HepG2 (cell line): ENCODE results near the gene HDGF. TPM values are rescaled to one million over a fixed set of nuclear protein-coding genes. Genes with fewer than 3 reads are reported as not detected.
A peak's percentile ranks its signal among the peaks of the same experiment; 100 is the strongest.

Experiments used
- AGO2 ChIP-seq: fragments of 200-400 bp; formaldehyde crosslinking; optimal IDR thresholded peaks from 2 replicates; pipeline ENCODE3; 2017; ENCODE audit warnings: mild to moderate bottlenecking, low read depth, low read length, moderate library complexity
- ARNT ChIP-seq: fragments of 450-650 bp; IDR thresholded peaks from 2 replicates; pipeline ENCODE4 v1.6.1; 2017
- GATAD1 ChIP-seq: IDR thresholded peaks from 2 replicates; pipeline ENCODE4 v1.6.1; 2016; ENCODE audit warnings: missing genetic modification reagents, missing compliant biosample characterization
- HMG20A ChIP-seq: IDR thresholded peaks from 2 replicates; pipeline ENCODE4 v1.6.1; 2016; ENCODE audit warnings: borderline replicate concordance
- HMGXB4 ChIP-seq, 2 experiments: sonication (generic) in 1 of 2; formaldehyde crosslinking in 1 of 2; IDR thresholded peaks; 2 replicates each; pipeline versions ENCODE4 v1.4.0 to v1.6.1; 2018 to 2020; ENCODE audit warnings: missing genetic modification reagents in 2 of 2, borderline replicate concordance in 1 of 2, low read depth in 1 of 2, mild to moderate bottlenecking in 1 of 2, missing biosample characterization in 1 of 2
- PCBP2 ChIP-seq: fragments of 200-400 bp; formaldehyde crosslinking; optimal IDR thresholded peaks from 2 replicates; pipeline ENCODE3; 2018; ENCODE audit warnings: low read length, low read depth; ENCODE audit not compliant: poor library complexity, severe bottlenecking
- PHF5A ChIP-seq: IDR thresholded peaks from one replicate; pipeline ENCODE4 v1.6.1; 2018; ENCODE audit warnings: low read depth, missing genetic modification reagents; ENCODE audit not compliant: unreplicated experiment
- PRPF4 ChIP-seq: fragments of 200-400 bp; formaldehyde crosslinking; IDR thresholded peaks from 2 replicates; pipeline ENCODE4 v1.6.1; 2016; ENCODE audit warnings: low read length, low read depth; ENCODE audit not compliant: poor library complexity, severe bottlenecking
- ZNF263 ChIP-seq: sonication (generic); formaldehyde crosslinking; IDR thresholded peaks from 2 replicates; pipeline ENCODE4 v1.4.0; 2020; ENCODE audit warnings: missing genetic modification reagents
- ZNF441 ChIP-seq: sonication (generic); formaldehyde crosslinking; IDR thresholded peaks from 2 replicates; pipeline ENCODE4 v1.7.0; 2021; ENCODE audit warnings: missing genetic modification reagents, borderline replicate concordance
- ZNF563 ChIP-seq: sonication (generic); formaldehyde crosslinking; IDR thresholded peaks from 2 replicates; pipeline ENCODE4 v1.8.0; 2022; ENCODE audit warnings: mild to moderate bottlenecking, moderate library complexity, missing genetic modification reagents
- ZNF609 ChIP-seq: sonication (generic); formaldehyde crosslinking; IDR thresholded peaks from 2 replicates; pipeline ENCODE4 v1.4.0; 2020; ENCODE audit warnings: mild to moderate bottlenecking, missing genetic modification reagents, borderline replicate concordance
- ZNF839 ChIP-seq: sonication (generic); formaldehyde crosslinking; IDR thresholded peaks from 2 replicates; pipeline ENCODE4 v1.4.0; 2020; ENCODE audit warnings: missing genetic modification reagents, mild to moderate bottlenecking, borderline replicate concordance
- polyA plus RNA-seq, 8 experiments: library from polyadenylated mRNA; depleted of rRNA in 3 of 8; stranded (reverse) in 7 of 8; unstranded in 1 of 8; fragments of >200 nt; fragmentation: Illumina TruSeq in 4 of 8; extraction: Trizol in 4 of 8; gene quantifications; 2 replicates each; pipeline versions ENCODE4 v1.2.1 to v1.2.3, GENCODE V29; 2011 to 2016; ENCODE audit warnings: low read depth in 4 of 8, missing spikeins in 1 of 8, mixed read lengths in 1 of 8; ENCODE audit not compliant: insufficient read depth in 1 of 8
- total RNA-seq, 5 experiments: library from RNA; depleted of rRNA; stranded (reverse); fragments of >200 nt; fragmentation: Illumina TruSeq; extraction: Trizol; gene quantifications; 2 replicates each; pipeline ENCODE4 v1.2.3, GENCODE V29; 2016; ENCODE audit warnings: low read depth in 1 of 5

Gene HDGF
- total and polyA plus RNA-seq, 2 of the 13 experiments (the other 11 are each of a cell fraction or from before 2014, with no cell fraction given) = 156 to 196 TPM

DNA sequence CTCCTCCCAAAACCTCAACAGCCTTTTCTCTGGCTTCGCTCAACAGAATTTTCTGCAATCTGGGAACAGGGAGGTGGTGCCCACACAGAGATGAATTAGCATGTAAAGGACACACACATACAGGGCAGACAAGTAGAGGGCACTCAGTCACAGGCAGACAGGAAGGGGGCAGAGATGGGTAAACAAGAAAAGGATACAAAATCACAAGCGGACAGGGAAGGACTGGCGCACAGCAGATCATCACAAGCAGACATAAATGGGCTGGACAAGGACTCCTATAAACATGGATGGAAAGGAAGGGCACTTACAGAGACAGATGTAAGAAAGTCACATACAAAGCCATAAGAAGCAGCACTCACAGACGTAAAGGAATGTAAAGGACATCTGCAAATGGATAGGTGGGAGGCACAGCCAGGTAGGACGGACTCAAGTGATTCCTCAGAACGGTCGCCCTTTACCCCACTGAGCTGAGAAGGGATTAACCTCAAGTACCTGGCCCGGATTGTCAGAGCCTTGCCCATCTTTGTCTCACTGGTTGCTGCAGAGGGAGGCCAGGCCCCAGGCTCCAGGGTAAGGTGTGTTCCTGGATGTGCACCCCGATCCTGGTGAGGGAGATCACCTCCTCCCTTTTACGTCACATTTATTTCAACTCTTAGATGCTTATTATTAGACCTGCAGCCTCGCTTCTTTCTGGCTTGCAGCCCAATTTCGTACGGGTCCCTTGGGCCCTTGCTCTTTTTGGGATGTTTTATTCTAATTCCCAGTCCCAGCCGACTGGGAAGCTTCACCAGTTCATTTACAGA, 15.0 kb upstream of the HDGF start (continued):
- TF ChIP-seq HMGXB4 (CRISPR knock-in tag; IDR thresholded peaks at IDR 0.05; ENCODE audit: borderline replicate concordance in 1 of 2, low read depth in 1 of 2) (peak in 1 of 2 experiments; percentile 2; a peak in 2 of 4 replicates), HMG20A (CRISPR knock-in tag) (no peak), ZNF441 (CRISPR knock-in tag) (0 out of 2 replicates have a peak, but pooled peaks have one; percentile 24), PHF5A (CRISPR knock-in tag) (no peak), AGO2 (no peak), ZNF839 (CRISPR knock-in tag) (no peak), GATAD1 (CRISPR knock-in tag) (no peak), ARNT (no peak), ZNF263 (CRISPR knock-in tag) (peak; percentile 20; the same call in 1 of the 2 replicates), PRPF4 (no peak), PCBP2 (no peak), ZNF609 (CRISPR knock-in tag) (no peak), ZNF563 (CRISPR knock-in tag) (no peak)
